Activated effector memory CD4-positive, alpha-beta T cell treated with Interleukin-2 at 50 U/mL for 16 hours (primary cell): ENCODE measurements around the gene MAP4.
"Not testable (repeated sequence)": the region's sequence is repeated elsewhere in the genome, so short reads cannot be mapped to it uniquely, and the experiment has no call there.

Experiments used
- DNase-seq: peaks from one replicate; pipeline ENCODE4 v3.0.0-alpha.2; 2020

MAP4 gene

GRCh38 chr3:47892286-47893040 lies 123.8 kb downstream of the MAP4 start:
- no peak for DNase-seq

DNA sequence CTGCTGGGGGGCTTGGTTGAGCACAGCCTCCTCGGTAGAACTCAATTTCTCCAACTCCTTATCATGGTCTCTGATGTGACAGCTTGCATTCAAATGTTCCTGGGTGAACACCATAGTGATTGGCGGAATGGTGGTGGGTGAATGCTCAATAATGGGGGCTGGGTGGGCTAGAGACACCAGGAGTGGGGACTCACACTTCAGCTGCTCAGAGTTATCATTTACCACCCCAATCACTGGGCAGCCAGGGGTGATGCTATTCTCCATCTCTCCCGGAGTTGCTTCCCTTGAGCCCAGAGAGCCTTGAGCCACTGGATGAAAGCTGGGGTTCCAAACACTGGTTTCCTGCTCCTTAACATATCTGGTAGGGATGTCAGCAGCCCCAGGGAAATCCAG lies 124.6 kb downstream of the MAP4 start:
- DNase-seq, result no peak

GRCh38 chr3:47890828-47891612 lies 125.2 kb downstream of the MAP4 start:
- DNase-seq, result no peak

- DNase-seq, result no peak
Observed at GRCh38 chr3:47890126-47890827, 125.9 kb downstream of the MAP4 start.

GRCh38 chr3:47888986-47889757 lies 127.0 kb downstream of the MAP4 start:
- DNase-seq, result no peak

DNA sequence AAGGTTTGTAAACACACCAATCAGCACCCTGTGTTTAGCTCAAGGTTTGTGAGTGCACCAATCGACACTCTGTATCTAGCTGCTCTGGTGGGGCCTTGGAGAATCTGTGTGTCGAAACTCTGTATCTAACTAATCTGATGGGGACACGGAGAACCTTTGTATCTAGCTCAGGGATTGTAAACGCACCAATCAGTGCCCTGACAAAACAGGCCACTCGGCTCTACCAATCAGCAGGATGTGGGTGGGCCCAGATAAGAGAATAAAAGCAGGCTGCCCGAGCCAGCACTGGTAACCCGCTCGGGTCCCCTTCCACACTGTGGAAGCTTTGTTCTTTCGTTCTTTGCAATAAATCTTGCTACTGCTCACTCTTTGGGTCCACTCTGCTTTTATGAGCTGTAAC lies 128.2 kb downstream of the MAP4 start:
- not testable (repeated sequence) for DNase-seq

DNA sequence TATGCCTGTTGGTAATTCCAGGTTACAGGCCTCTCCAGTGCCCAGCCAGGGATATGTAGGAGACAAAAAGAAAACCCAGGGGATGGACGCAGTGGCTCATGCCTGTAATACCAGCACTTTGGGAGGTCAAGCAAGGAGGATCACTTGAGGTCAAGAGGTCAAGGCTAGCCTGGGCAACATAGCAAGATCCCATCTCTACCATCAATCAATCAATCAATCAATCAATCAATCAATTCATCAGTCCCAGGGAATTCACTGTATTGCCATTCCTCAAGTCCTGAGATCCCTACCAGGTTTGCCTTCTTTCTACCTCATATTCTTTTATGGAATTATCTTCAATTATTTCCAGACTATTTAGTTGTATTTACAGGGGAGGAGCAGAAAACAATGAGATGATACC lies 131.0 kb downstream of the MAP4 start:
- DNase-seq, result no peak

GRCh38 chr3:47884603-47885002 lies 131.6 kb downstream of the MAP4 start:
- no peak for DNase-seq

DNA sequence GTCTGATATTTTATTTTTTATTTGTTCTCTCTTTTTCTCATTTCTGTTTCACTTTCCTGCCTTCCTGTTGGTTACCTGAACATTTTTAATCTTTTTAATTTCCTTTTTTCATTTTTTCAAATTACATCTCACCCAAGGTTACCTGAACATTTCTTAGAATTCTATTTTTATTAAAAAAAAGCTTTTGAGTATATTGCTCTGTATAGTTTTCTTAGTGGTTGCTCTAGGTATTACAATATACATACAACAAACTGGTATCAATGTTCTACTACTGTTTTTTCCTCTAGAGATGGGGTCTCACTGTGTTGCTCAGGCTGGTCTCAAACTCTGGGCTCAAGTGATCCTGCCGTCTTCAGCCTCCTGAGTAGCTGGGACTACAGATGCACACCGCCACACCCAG lies 133.9 kb downstream of the MAP4 start:
- DNase-seq, result no peak

DNA sequence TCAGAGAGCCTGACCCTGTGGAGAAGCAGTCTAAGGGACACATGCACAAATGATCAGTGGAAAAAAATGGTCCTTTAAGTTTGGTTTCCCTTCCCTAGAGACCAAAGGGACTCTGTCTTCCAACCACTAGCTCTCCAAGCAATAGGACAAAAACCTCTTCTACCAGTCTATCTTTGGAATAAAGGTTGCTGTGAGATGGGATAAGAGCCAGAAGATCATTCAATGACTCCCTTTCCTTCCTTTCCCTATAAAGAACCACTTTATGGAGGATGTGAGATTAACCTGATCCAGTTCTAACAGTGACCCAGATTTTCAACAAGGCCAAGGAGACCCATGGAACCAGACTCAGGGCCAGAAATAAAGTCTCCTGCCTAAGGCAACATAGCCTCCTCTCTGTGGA lies 138.5 kb downstream of the MAP4 start:
- DNase-seq, result no peak

DNA sequence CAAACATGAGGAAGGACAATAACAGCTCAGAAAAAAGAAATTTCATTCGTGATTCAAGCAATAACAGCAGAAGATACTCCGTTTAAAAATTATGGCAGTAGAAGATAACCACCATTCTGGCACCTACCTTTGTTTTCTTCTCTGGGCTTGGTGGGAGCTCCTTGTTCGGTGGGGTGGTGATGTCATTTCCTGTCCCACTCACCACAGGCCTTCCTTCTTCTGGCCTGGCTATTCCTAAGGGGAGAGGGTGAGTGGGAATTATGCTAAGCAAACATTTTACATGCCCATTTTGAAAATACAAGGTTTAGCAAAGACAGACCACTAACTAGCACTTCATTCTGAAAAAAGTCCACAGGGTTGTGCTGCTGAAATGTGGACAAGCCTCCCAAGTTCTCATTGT lies 138.9 kb downstream of the MAP4 start:
- no peak for DNase-seq

DNA sequence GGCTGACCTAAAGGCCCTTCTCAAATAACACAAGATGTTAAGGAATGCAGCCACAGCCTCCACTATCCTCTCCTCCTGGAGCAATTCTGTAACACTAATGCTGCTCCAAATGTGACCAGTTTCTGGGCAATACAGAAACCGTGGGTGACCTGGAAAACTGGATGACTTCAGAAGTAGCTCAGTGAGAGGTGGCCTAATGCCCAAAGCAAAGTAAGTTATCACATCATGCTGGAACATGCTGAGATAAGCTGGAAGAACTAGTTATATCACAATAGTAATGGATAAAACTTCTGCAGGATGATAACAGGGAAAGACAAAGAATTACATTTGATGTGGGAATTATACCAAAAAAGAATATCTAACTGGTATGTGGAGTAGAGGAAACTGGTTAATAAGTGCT lies 141.3 kb downstream of the MAP4 start:
- DNase-seq, result no peak

- no peak for DNase-seq
Observed at GRCh38 chr3:47874438-47874837, 141.8 kb downstream of the MAP4 start.

- no peak for DNase-seq
Observed at GRCh38 chr3:47872916-47873315, 143.3 kb downstream of the MAP4 start.

- no peak for DNase-seq
Observed at GRCh38 chr3:47871389-47871788, 144.8 kb downstream of the MAP4 start.

DNA sequence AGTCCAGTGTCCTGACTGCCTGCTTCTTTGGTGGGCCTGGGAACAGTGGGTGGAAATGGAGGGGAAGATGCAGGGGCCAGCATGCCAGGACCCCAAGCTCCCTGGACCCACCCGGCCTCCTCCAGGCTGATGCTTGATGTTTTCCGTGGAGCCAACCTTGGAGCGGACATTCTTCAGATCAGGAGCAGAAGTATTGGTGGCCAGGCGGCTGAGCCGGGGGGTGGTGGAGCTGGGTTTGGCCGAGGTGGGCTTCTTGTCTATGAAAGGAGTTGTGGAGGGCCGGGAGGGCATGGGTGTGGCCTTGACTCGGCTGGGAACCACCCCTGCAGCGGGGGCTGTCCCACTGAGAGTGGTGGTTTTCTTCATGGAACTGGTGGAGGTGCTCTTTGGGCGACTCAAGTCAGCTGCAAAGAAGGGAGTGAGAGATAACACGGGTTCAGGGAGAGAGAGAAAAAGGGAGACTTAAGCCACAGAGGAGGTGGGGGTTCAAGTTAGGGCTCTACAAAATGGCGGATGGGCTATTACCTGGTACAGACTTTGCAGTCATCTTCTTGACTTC lies 145.4 kb downstream of the MAP4 start:
- no peak for DNase-seq

- no peak for DNase-seq
Observed at GRCh38 chr3:47870156-47870555, 146.1 kb downstream of the MAP4 start.

- DNase-seq, result no peak
Observed at GRCh38 chr3:47868306-47868705, 147.9 kb downstream of the MAP4 start.

GRCh38 chr3:47867451-47868044 lies 148.7 kb downstream of the MAP4 start:
- DNase-seq, result no peak

GRCh38 chr3:47865192-47865591 lies 151.0 kb downstream of the MAP4 start:
- no peak for DNase-seq

- no peak for DNase-seq
Observed at GRCh38 chr3:47863391-47864128, 152.7 kb downstream of the MAP4 start.
